ENCODE results near the gene MATN4.

Gene MATN4

DNA sequence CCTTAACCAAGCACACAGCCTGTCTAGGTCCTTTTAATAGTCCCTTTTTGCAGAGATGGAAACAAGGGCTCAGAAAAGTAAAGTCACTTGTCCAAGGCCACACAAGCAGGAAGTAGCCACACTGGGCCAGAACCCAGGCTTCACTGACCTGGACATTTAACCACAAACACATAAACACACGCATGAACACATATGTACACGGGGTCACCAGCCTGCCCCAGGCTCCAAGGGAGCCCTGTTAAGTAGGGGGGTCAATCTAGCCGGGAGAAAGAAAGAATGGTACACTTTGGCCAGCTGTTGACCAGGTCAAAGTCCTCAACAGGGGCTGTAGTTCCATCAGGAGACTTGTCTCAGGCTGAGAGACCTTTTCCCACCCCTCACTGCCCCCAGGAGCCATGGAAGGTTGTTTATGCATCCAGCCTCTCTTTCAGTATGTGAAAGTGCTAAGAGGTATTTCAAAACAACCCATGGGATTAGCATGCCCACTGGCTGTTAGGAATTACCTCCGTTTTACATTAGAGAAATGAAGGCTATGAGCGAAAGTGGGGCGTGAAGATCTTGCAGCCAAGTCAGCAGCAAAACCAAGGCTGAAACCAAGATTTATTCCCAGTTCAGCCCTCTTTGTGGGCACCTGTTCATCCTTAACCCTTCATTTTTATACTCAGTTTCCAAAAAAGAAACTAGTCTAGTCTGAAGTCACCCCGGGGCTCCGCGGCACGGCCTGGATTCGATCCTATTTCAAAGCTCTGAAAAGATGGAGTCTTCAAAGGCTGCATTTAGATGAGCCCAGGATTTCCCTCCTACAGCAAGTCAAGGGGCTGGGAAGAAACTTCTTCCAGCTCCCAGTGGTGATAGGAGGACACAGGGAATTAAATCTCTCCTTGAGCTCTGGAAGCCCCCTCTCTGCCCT, 30.3 kb upstream of the MATN4 start:
- in situ Hi-C loops (cut with HindIII; ENCODE audit: low pct_ligation_motif_present, low sequenced_read_pairs), result no loop called here
- DNase-seq, result no peak
- Histone ChIP-seq H3K4me3 (ENCODE audit: low read depth, low read length) (no peak overlapping the region), H3K27ac (peak overlapping the region; percentile 90), H3K36me3 (replicated peaks) (peaks cover 45% of the 10 kb centered on the region), H3K27me3 (replicated peaks) (no peaks in the 10 kb centered on the region)
- TF ChIP-seq CTCF (IDR thresholded peaks at IDR 0.05; ENCODE audit: low read depth, low read length, missing control alignments), result no peak

- H3K36me3 ChIP-seq (replicated peaks), result peaks cover 53% of the 10 kb centered on the region
These were observed 29.4 kb upstream of the MATN4 start for GRCh38 chr20:45337367-45338120.

DNA sequence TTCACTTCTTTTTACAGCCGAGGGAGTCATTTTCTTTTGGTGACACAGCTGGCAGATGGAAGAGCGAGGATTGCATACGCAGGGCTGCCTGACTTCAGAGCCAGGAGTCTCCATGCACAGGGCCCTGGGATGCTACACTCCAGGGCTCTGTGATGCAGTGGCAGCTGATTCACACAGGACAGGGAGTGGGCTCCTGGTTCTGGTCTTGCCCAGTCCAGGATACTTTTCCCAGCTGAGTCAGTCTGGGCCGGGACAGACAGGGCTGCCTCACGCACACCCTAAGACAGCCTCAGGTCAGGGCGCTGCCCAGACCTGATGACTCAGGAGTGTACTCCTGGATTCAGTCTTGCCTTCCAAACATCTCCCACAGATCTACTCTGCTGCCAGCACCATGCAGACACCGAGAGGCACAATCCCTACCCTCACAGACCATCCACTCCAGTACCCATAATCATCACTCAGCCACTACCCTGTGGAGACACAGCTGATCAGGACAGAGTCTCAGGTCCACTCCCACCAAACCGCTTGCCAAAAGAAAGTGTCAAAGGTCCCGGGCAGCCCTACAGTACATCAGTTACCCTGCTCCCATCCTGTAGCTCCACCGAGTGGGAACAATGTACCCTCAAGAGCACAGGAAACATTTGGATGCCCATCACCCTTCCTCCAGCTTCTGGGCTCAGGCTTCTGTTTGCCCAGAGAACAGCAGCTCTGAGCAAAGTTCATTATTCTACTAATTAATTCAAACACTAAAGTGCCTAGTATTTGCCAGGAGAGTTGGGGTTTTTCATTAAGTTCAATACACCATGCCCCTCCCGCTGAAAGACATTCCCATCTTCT, 28.6 kb upstream of the MATN4 start:
- in situ Hi-C loops (cut with HindIII; ENCODE audit: low pct_ligation_motif_present, low sequenced_read_pairs), result no loop called here
- peak; percentile 91 for DNase-seq
- Histone ChIP-seq H3K27ac (peak overlapping the region; percentile 90), H3K36me3 (replicated peaks) (peaks cover 59% of the 10 kb centered on the region), H3K27me3 (replicated peaks) (no peaks in the 10 kb centered on the region), H3K4me3 (ENCODE audit: low read depth, low read length) (no peak overlapping the region)
- TF ChIP-seq CTCF (IDR thresholded peaks at IDR 0.05; ENCODE audit: low read depth, low read length, missing control alignments), result no peak

More at GRCh38 chr20:45337367-45338120, 29.4 kb upstream of the MATN4 start:
- Histone ChIP-seq H3K27me3 (replicated peaks) (no peaks in the 10 kb centered on the region), H3K4me3 (ENCODE audit: low read depth, low read length) (no peak overlapping the region), H3K27ac (peak overlapping the region; percentile 90)
- peak; percentile 91 for DNase-seq
- in situ Hi-C loops (cut with HindIII; ENCODE audit: low pct_ligation_motif_present, low sequenced_read_pairs), result no loop called here
- no peak for TF ChIP-seq CTCF (IDR thresholded peaks at IDR 0.05; ENCODE audit: low read depth, low read length, missing control alignments)

DNA sequence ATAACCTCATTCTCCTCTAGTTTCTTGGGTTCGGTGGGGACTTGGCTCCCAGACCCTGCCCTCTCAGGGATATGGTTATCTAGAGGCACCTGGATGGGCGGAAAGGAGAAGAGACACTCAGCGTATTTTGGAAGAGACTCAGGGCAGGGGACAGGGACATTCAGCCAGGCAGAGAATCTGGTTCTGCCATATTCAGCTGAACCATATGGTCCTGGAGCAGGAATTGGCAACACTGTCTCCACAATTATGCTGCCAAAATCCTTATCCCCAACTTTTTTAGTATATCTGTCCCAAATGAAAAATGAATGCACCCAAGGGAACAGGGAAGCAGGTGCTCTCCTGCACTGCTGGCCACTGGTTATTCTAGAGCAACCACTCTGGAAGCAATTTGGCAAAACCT, 22.4 kb upstream of the MATN4 start:
- no peaks in the 10 kb centered on the region for H3K27me3 ChIP-seq (replicated peaks)
- H3K36me3 ChIP-seq (replicated peaks), result peaks cover 83% of the 10 kb centered on the region
- no peak for DNase-seq
- no peak for TF ChIP-seq CTCF (IDR thresholded peaks at IDR 0.05; ENCODE audit: low read depth, low read length, missing control alignments)
- in situ Hi-C loops (cut with HindIII; ENCODE audit: low pct_ligation_motif_present, low sequenced_read_pairs), result no loop called here
- H3K27ac ChIP-seq, result no peak overlapping the region
- H3K4me3 ChIP-seq (ENCODE audit: low read depth, low read length), result no peak overlapping the region

- no peaks in the 10 kb centered on the region for H3K27me3 ChIP-seq (replicated peaks)
- peaks cover 79% of the 10 kb centered on the region for H3K36me3 ChIP-seq (replicated peaks)
- H3K4me3 ChIP-seq (ENCODE audit: low read depth, low read length), result no peak overlapping the region
- no peak overlapping the region for H3K27ac ChIP-seq
- in situ Hi-C loops (cut with HindIII; ENCODE audit: low pct_ligation_motif_present, low sequenced_read_pairs), result no loop called here
- no peak for DNase-seq
- TF ChIP-seq CTCF (IDR thresholded peaks at IDR 0.05; ENCODE audit: low read depth, low read length, missing control alignments), result no peak
These were observed 21.6 kb upstream of the MATN4 start for GRCh38 chr20:45329497-45330319.

Data from brain microvascular endothelial cell (primary cell).